GM21619 (cell line): ENCODE measurements around the gene PDCD4.

ENCODE experiments used
- ATAC-seq: cut with Tn5 transposase; IDR thresholded peaks from one replicate; pipeline ENCODE4 v1.9.1; 2021; ENCODE audit not compliant: unreplicated experiment

PDCD4 gene

GRCh38 chr10:110841767-110842267, 29.9 kb upstream of the PDCD4 start:
- ATAC-seq = peak; percentile 69

- ATAC-seq = peak; percentile 0
Observed at GRCh38 chr10:110842326-110842904, 29.3 kb upstream of the PDCD4 start.

DNA sequence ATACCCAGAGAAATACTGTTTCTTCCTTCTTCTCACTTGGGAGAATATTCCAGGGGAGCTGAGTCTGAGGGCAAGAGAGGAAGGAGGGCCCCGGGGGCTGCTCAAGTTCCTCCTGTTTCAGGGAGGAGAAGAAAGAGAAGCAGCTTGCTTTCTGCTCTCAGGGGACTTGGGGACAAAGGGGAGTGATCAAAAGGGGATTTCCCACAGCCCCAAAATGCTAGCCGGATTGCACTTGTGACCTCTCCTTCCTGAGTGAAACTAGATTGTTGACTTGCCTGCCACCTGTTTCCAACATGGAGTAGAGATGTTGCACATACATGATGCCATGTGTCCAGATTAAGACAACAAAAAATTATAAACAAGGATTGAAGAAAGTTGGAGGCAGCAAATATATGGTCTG, 28.7 kb upstream of the PDCD4 start:
- peak; percentile 73 for ATAC-seq

DNA sequence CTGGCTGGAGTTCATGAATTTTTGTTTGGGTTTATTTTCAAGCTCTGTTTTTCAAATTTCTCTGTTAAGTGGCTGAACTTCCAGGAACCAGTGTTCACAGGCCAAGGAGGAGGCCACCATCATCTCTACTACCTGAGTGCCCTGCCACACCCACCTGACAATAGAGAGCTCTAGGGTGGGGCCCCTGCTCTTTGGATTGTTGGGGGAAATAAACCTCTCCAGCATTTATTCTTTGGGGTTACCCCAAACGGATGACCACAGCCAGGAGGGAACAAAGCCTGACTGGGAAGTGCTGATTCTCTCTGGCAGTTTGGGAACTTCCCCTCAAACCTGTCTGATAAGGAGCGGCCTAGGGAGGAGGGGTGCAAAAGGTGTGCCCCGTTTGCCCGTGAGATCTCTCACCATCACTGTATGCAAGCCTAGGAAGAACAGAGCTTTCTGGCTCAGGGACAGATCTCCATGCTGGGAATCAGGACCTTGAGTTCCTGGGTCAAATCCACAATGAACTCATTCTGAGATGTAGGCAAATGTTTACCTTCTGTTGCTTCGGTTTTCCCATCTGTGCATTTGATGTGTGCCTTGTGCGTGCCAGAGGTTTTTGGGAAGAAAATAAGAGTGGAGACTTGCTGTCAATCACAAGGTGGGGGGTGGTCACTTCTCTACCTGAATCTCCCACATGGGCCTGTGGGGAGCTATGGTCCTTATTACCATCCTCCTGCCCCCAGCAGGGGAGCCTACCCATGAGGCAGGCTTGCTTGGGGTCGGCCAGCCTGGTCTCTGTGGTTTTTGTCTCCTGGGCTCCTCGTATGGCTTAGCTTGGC, 27.7 kb upstream of the PDCD4 start:
- no peak for ATAC-seq

GRCh38 chr10:110844617-110844881, 27.2 kb upstream of the PDCD4 start:
- ATAC-seq = no peak

- ATAC-seq = no peak
Observed at GRCh38 chr10:110845192-110845755, 26.5 kb upstream of the PDCD4 start.

DNA sequence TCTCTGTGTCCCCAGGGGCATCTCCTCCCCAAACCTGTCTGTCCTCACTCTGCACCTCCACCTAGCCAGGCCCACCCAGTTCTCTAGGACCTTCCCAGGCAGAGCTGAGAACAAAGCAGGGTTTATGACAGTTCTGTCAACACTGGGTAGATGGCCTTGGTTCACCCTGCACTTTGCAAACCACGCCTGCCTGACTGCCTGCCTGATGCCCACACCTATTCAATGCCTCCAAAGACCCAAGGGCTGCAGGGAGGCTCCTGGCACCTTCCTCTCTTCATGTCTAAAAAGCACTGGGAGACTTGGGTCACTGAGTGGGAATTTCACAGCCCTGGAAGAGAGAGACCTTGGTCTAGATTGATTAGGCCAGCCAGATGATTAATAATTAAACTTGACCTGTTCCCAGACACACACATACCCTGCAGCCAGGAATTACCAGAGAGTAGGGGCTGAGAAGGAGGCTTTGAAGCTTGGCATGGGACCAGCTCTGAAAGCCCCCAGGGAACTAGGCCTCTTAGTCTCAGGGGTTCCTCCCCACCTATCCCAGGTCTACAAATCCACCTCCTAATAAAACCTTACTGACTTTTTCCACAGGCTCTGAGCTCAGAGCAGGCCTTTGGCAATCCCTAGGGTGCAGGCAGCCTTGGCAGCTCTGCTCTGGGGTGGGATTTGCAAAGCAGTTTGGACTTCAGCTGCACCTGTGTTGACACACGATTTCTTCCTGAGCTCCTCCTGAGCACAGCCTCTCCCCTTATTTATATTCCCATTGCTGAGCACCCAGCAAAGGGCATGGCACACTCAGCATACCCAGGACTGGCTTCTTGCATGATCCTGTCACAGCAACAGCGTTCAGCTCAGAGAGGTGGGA, 25.7 kb upstream of the PDCD4 start:
- no peak for ATAC-seq

GRCh38 chr10:110847374-110847773, 24.4 kb upstream of the PDCD4 start:
- no peak for ATAC-seq

GRCh38 chr10:110848106-110848505, 23.6 kb upstream of the PDCD4 start:
- ATAC-seq = no peak

DNA sequence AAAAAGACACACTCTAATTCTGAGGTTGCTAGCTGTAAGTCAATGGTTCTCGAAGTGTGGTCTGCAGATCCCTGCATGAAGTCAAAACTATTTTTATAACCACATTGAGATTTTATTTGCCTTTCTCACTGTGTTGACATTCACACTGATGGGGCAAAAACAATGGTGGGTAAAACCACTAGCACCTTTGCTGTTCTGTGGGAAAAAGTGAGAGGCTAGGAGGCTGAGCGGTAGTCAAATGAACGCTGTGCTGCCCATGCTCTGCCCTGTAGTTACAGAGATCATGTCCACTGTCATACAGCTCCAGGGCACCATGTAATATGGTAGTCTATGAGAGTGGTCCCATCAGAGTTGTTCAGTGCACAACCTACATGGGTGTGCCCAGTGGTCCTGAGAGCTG, 21.6 kb upstream of the PDCD4 start:
- ATAC-seq = no peak

GRCh38 chr10:110851020-110851612, 20.6 kb upstream of the PDCD4 start:
- no peak for ATAC-seq

DNA sequence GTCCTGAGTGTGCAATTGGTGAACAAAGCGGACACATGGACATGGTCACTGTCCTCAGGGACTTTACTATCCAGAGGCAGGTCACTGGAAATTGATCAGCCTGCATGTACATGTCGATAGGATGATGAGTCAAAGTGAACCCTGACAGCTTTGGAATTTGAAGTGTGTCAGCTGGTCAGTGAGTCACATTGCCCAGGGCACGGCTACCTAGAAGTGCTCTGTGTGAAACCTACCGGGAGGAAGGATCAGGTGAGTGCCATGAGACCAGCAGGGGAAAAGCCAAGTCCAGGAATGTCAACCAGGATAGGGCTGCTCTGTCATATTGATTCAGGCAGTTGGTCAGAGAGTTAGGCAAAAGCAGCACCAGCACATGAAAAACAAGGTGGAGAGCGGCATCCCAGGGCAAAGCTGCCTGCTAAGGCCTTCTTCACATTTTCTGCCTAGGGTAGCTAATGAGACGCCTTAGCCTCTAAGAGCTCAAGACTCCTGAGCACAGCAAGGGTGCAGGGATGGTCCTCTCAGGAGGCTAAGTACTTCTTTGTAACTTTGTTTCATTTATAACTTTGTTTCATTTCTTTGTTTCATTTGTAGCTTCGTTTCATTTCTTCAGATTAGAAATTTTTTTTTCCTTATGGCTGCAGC, 19.4 kb upstream of the PDCD4 start:
- no peak for ATAC-seq

DNA sequence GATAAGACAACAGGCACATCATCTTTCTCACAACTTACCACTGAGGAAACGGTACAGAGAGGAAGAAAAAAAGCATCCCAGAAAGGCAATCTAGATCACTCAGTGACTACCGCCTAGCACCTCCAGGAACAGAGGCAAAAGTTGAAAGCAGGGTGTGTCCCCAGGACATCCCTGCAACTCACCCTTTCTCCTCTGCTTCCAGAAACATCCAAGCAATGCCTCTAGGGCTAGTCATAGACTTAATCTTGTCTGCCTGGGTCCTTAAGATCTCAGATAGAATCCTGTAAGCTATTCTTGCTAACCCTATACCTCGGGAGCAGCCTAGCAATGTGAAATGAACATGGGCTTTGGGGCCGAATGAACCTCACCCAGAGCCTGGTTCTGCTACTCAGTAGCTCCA, 18.8 kb upstream of the PDCD4 start:
- no peak for ATAC-seq

- no peak for ATAC-seq
Observed at GRCh38 chr10:110853921-110854605, 17.7 kb upstream of the PDCD4 start.

- peak; percentile 23 for ATAC-seq
Observed at GRCh38 chr10:110857265-110858171, 14.2 kb upstream of the PDCD4 start.

- no peak for ATAC-seq
Observed at GRCh38 chr10:110858297-110858934, 13.3 kb upstream of the PDCD4 start.

- ATAC-seq = no peak
Observed at GRCh38 chr10:110859206-110859972, 12.3 kb upstream of the PDCD4 start.

DNA sequence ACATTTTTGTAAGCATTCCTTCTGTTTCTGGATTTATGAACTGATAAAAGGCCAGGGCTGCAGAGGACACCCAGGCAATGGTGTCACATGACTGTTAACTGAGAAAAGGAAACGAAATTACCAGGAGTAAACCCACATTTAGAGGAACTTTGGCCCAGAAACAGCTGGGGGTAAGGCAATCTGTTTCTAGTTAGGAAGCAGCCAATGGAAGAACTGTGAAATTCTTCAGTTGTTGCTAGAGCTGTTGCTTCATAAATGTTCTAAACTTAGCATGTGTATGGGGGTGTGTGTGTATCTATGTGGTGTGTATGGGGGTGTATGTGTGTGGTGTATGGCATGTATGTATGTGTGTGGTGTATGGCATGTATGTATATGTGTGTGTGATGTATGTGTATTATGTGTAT, 11.8 kb upstream of the PDCD4 start:
- ATAC-seq = no peak
